Gastroesophageal sphincter (tissue), 4 donors: Measurements from ENCODE around the gene ASB10. TPM values are rescaled to one million over a fixed set of nuclear protein-coding genes. Genes with fewer than 3 reads are reported as not detected.

Experiments
- ATAC-seq: fragments of 150-250 bp; one replicate; pipeline ENCODE4 v1.9.1; 2016; ENCODE audit warnings: mild to moderate bottlenecking, moderate library complexity
- H3K27ac ChIP-seq, 4 donors: fragments of 200-600 bp; sonication (generic) in 3 of 4; 1 replicate in 3 of 4; 2 replicates in 1 of 4; pipeline ENCODE4 v1.5.1; 2016 to 2019
- H3K27me3 ChIP-seq: fragments of 200-600 bp; sonication (generic); one replicate; pipeline ENCODE4 v1.5.1; 2019
- H3K36me3 ChIP-seq, 2 donors: fragments of 200-600 bp; sonication (generic); one replicate each; pipeline ENCODE4 v1.5.1; 2019; ENCODE audit warnings: control low read depth in 1 of 2
- H3K4me1 ChIP-seq, 3 donors: fragments of 200-600 bp; sonication (generic); 1 replicate in 2 of 3; 2 replicates in 1 of 3; pipeline ENCODE4 v1.5.1; 2016 to 2019; ENCODE audit warnings: control low read depth in 2 of 3
- H3K4me3 ChIP-seq, 2 donors: fragments of 200-600 bp; sonication (generic); one replicate each; pipeline ENCODE4 v1.5.1; 2019; ENCODE audit warnings: mild to moderate bottlenecking in 1 of 2, moderate library complexity in 1 of 2
- H3K9me3 ChIP-seq, 3 donors: fragments of 200-600 bp; sonication (generic); one replicate each; pipeline ENCODE4 v1.5.1; 2017 to 2019; ENCODE audit warnings: control low read depth in 2 of 3
- EP300 ChIP-seq: sonication (generic); formaldehyde crosslinking; IDR thresholded peaks from one replicate; pipeline ENCODE4 v1.6.1; 2017; ENCODE audit warnings: antibody characterized with exemption, mild to moderate bottlenecking
- POLR2A ChIP-seq, 2 donors: fragments of 450-650 bp; IDR thresholded peaks; one replicate each; pipeline ENCODE4 v1.6.1; 2017; ENCODE audit warnings: antibody characterized with exemption in 2 of 2, mild to moderate bottlenecking in 2 of 2, moderate library complexity in 1 of 2
- POLR2AphosphoS5 ChIP-seq: sonication (generic); formaldehyde crosslinking; IDR thresholded peaks from one replicate; pipeline ENCODE4 v1.6.1; 2017; ENCODE audit warnings: antibody characterized with exemption
- WGBS, 2 donors: methylation state at CpG; one replicate each; pipeline ENCODE4 v1.1.5; 2018; ENCODE audit warnings: low coverage in 1 of 2; 5-methylcytosine and 5-hydroxymethylcytosine counted together
- total RNA-seq, 4 donors: library from RNA; depleted of rRNA; stranded (reverse); fragments of >200 nt; gene quantifications; one replicate each; pipeline ENCODE4 v1.1.0, GENCODE V29; 2016
- TF ChIP-seq, protein P1 (sequence below), 4 experiments: fragments of 200-600 bp in 2 of 4; fragments of 450-650 bp in 2 of 4; sonication (generic) in 1 of 4; IDR thresholded peaks; one replicate each; pipeline ENCODE4 v1.5.1; 2017 to 2019; ENCODE audit warnings: antibody characterized with exemption in 4 of 4, mild to moderate bottlenecking in 2 of 4, moderate library complexity in 2 of 4

Gene ASB10
- total RNA-seq, 4 donors from 2014 or later = not detected

DNA sequence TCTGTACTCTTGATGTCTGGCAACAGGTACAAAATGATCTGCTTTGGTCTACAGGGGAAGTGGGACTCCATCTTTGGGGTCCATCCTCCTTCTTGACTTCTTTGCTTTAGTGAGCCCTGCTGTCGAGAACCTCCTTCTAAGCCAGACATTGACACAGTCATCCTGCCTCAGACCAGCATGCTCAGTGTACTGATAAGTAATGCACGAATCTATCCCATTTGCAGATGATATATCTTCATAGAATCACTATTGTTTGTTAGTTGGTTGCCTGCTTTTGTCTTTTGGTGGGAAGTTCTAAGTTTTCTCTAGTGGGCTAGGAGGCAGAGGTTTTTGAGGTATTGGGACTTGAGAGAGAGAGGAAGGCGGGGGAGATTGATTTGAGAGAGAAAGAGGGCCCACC, 14.3 kb upstream of the ASB10 start:
- no peaks in the 10 kb centered on the region for H3K36me3 ChIP-seq
- no peaks in the 10 kb centered on the region for H3K9me3 ChIP-seq
- H3K4me3 ChIP-seq = no peak overlapping the region
- no peak for ATAC-seq
- TF ChIP-seq POLR2AphosphoS5 = no peak
- TF ChIP-seq, protein P1, sequence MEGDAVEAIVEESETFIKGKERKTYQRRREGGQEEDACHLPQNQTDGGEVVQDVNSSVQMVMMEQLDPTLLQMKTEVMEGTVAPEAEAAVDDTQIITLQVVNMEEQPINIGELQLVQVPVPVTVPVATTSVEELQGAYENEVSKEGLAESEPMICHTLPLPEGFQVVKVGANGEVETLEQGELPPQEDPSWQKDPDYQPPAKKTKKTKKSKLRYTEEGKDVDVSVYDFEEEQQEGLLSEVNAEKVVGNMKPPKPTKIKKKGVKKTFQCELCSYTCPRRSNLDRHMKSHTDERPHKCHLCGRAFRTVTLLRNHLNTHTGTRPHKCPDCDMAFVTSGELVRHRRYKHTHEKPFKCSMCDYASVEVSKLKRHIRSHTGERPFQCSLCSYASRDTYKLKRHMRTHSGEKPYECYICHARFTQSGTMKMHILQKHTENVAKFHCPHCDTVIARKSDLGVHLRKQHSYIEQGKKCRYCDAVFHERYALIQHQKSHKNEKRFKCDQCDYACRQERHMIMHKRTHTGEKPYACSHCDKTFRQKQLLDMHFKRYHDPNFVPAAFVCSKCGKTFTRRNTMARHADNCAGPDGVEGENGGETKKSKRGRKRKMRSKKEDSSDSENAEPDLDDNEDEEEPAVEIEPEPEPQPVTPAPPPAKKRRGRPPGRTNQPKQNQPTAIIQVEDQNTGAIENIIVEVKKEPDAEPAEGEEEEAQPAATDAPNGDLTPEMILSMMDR (IDR thresholded peaks at IDR 0.05) = no peak
- no peak for TF ChIP-seq POLR2A (IDR thresholded peaks at IDR 0.05)
- no peak for TF ChIP-seq EP300
- 86% methylated on average over 3 of the region's 3 CpGs; no CpG with 5 or more reads in 1 of the 2 donors for WGBS, 2 donors
- peaks cover 0 to 13% (median 0%) of the 10 kb centered on the region in 3 donors for H3K4me1 ChIP-seq
- no peak overlapping the region for H3K27ac ChIP-seq
- peaks cover 41% of the 10 kb centered on the region for H3K27me3 ChIP-seq

DNA sequence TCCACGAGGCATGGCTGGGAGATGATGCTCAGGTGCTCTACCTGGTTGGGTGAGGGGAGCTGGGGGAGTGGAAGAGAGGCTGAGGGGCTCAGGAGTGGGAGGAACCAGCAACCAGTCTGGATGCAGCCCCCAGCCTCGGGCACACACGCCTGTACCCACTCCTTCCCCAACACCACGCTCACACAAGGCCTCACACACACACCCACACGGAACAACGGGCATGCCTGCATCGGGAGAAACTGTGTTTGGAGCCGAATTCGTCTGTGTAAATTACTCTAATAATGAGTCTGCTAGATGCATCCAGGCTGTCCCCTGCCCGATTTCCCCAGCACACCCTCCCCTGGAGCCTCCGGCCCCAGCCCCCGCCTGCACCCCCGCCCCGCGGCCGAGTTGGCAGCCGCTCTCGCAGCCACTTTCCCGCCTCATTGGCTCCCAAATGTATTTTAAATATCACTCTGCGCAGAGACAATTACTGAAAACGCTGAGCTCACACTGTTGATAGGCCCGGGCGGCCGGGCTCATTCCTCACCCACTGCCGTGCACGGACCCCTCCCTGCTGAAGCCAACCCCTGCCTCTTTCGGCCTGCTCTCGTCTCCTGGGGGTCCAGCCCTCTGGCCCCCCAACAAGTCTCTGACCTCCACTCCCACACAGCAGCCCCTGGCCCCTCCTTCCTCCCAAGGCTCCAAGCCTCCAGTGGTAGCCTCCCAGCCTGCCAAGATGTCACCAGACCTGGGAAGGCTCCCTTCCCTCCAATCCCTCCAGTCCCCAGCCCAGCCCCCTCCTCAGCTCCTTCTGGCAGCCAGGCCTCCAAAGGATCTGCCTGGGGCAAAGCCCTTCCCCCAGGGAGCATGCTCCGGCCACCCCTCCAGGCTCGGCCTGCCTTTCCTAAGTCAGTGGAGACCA, 12.1 kb upstream of the ASB10 start:
- no peaks in the 10 kb centered on the region for H3K36me3 ChIP-seq
- TF ChIP-seq POLR2A (IDR thresholded peaks at IDR 0.05) (no peak), EP300 (no peak)
- TF ChIP-seq, protein P1 (IDR thresholded peaks at IDR 0.05) = no peak
- H3K27ac ChIP-seq = no peak overlapping the region
- peaks cover 0 to 13% (median 0%) of the 10 kb centered on the region in 3 donors for H3K4me1 ChIP-seq
- ATAC-seq = peak; percentile 20
- no peak overlapping the region for H3K4me3 ChIP-seq
- peaks cover 34% of the 10 kb centered on the region for H3K27me3 ChIP-seq
- no peaks in the 10 kb centered on the region for H3K9me3 ChIP-seq
- 39 to 69% methylated on average over 3 to 15 of the region's 30 CpGs for WGBS, 2 donors

DNA sequence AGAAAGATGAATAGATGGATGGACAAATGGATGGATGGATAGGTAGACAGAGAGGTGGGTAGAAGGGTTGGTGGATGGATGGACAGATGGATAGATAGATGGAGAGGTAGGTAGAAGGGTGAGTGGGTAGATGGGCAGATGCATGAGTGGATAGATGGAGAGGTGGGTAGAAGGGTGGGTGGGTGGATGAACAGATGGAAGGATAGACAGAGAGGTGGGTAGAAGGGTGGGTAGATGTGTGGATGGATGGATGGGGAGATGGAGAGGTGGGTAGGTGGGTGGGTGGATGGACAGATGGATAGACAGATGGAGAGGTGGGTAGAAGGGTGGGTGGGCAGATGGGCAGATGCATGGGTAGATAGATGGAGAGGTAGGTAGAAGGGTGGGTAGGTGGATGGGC, 10.9 kb upstream of the ASB10 start:
- Histone ChIP-seq H3K36me3 (no peaks in the 10 kb centered on the region), H3K9me3 (no peaks in the 10 kb centered on the region), H3K4me3 (no peak overlapping the region), H3K27me3 (peaks cover 22% of the 10 kb centered on the region), H3K27ac (no peak overlapping the region), H3K4me1 (peaks cover 0 to 13% (median 0%) of the 10 kb centered on the region in 3 donors)
- no peak for ATAC-seq
- TF ChIP-seq, protein P1 (IDR thresholded peaks at IDR 0.05) = no peak

DNA sequence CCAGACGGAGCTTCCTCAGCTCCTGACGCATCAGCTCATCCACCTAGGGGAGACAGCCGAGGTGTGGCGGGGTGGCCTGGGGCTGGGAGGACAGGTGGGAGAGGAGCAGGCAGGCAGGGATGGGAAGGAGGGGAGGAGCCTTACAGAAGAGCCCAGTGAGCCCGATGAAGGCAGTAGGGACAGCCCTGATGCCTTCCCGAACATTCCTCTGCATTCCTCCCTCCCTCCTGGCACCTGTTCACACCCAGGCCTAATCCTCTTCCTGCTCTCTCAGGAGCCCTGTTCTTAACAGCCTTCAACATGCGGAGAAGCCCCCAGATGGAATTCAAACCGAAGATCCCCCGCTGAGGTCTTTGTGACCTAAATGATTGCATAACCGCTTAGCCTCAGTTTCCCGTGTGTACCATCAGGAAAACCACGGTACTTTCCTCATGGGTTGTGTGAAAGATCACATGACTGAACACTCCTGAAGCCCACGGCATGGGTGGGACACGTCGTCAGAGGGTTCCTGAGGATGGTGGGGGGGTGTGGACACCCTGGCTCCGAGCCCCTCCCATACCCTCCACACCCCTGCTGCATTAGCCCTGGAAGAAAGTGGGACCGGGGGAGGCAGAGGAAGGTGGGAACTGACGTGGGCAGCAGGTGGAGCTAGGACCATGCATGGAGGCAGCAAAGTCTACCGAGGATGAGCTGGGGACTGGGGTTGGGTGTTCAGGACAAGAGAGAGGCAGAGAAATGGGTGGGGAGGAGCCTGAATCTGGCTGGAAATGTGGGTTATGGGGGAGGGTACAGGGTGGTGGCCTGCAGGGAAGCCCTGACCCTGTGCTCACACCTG, 8.8 kb upstream of the ASB10 start:
- H3K9me3 ChIP-seq = no peaks in the 10 kb centered on the region
- H3K27me3 ChIP-seq = peaks cover 34% of the 10 kb centered on the region
- WGBS, 2 donors = 26 to 27% methylated on average over 2 to 4 of the region's 19 CpGs
- TF ChIP-seq POLR2A (IDR thresholded peaks at IDR 0.05) (no peak), EP300 (no peak), POLR2AphosphoS5 (no peak)
- TF ChIP-seq, protein P1 (IDR thresholded peaks at IDR 0.05) = no peak
- H3K27ac ChIP-seq = no peak overlapping the region
- H3K4me1 ChIP-seq = peaks cover 0 to 13% (median 0%) of the 10 kb centered on the region in 3 donors
- ATAC-seq = no peak
- no peaks in the 10 kb centered on the region for H3K36me3 ChIP-seq
- no peak overlapping the region for H3K4me3 ChIP-seq
